ENCODE measurements around the gene DES.

- TF ChIP-seq FOXK2 (conservative IDR thresholded peaks at IDR 0.05 in 1 of 2, IDR thresholded peaks at IDR 0.05 in 1 of 2; ENCODE audit: low read depth in 2 of 2) (no peak), CTCF (IDR thresholded peaks at IDR 0.05 in 2 of 3, conservative IDR thresholded peaks at IDR 0.05 in 1 of 3; ENCODE audit: insufficient read depth in 2 of 3, low read depth in 1 of 3, low read length in 3 of 3) (no peak), CREB5 (CRISPR knock-in tag; IDR thresholded peaks at IDR 0.05) (no peak), EP300 (IDR thresholded peaks at IDR 0.05; ENCODE audit: low read length) (no peak), RFX5 (IDR thresholded peaks at IDR 0.05; ENCODE audit: low read depth, low read length) (no peak), KLF10 (CRISPR knock-in tag; IDR thresholded peaks at IDR 0.05) (no peak), POLR2A (conservative IDR thresholded peaks at IDR 0.05) (no peak), KDM1A (IDR thresholded peaks at IDR 0.05) (no peak), ZNF277 (CRISPR knock-in tag; IDR thresholded peaks at IDR 0.05; ENCODE audit: borderline replicate concordance) (no peak), SP2 (IDR thresholded peaks at IDR 0.05; ENCODE audit: extremely low read depth, low read depth, low read length, poor library complexity, severe bottlenecking) (no peak)
Observed at GRCh38 chr2:219421323-219421722, 3.1 kb downstream of the DES start.

Data from K562 (cell line).